HG02571 (cell line): ENCODE measurements around the gene BEGAIN.

ENCODE experiments used
- ATAC-seq: cut with Tn5 transposase; IDR thresholded peaks from one replicate; pipeline ENCODE4 v1.9.1; 2021; ENCODE audit warnings: mild to moderate bottlenecking, moderate library complexity; ENCODE audit not compliant: unreplicated experiment

Gene BEGAIN

GRCh38 chr14:100615736-100616695 lies 28.8 kb upstream of the BEGAIN start:
- no peak for ATAC-seq

GRCh38 chr14:100614803-100615202 lies 27.6 kb upstream of the BEGAIN start:
- ATAC-seq: no peak

DNA sequence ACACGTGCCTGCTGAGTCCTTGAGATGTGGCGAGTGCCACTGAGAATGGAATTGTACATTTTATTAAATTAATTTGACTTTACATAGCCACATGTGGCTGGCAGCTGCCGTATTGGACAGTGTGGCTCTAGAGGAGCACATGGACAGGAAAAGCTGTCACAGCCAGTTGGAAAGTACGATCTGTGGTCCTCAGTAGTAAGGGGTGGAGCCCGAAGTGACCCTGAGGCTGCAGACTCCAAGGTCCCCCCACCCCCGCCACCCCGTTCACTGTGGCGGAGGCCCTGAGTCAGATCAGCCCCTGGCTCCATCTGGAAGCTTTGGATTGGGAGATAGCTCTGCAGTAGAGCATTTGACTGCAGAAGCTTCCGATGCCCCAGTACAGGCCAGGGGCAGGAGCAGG lies 25.8 kb upstream of the BEGAIN start:
- ATAC-seq: no peak

GRCh38 chr14:100611811-100612480 lies 24.7 kb upstream of the BEGAIN start:
- ATAC-seq: no peak

DNA sequence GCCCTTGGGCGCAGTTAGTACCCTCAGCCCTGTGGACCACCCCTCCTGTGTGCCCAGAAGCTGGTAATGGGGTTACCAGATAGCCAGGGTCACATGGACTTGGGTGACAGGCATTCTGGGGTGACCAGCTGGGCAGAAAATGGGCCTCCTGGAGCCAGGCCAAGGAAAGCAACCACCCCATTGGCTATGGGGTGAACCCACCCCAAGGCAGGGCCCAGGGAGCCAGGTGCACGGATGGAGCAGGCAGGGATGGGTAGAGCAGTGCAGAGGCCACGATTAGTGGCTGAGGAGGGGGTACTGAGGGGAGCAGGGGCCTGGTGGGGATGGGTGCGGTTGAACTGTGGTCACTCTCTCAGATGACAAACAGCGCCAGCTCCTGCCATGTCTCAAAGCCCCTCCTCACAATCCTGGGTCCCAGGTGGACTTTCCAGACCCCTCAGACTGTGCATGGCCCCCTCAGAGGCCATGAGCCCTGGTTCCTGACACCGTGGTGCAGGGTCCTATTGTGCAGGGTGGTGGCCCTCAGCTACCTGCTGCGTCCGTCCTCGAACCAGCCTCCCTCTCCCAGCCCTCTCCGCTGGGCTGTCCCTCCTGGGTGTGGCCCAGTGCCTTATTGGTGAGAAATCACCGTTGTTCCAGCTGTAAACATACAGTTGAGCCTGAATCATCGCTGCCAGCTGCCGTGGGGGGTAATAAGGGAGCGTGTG lies 23.4 kb upstream of the BEGAIN start:
- ATAC-seq: no peak

- ATAC-seq: no peak
Measured at GRCh38 chr14:100609941-100610391, 22.7 kb upstream of the BEGAIN start.

DNA sequence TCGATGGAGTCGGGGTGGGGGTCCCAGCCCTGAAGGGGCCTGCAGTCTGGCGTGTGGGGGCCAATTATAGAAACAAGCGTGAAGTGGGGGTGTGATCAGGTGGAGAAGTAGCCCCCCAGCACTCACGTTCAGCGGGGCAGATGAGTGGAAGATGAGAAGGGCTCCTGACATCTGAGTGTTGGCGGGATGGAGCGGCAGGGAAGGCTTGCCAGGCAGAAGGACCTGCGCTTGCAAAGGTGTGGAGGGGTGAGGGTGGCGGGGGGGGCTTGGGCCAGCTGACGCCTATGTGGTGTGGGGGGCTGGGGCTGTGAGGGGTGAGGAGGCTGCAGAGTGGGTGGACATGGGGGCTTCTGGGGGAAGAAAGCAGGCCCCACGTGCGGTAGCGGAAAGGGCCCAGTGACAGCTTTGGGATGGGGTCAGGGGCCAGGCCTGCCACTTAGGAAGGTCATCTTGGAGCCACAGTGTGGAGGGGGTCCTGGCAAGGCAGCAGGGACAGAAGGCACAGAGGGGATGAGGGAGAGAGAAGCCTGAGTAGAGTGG lies 22.2 kb upstream of the BEGAIN start:
- no peak for ATAC-seq

GRCh38 chr14:100608586-100609330 lies 21.5 kb upstream of the BEGAIN start:
- no peak for ATAC-seq

- ATAC-seq: no peak
Measured at GRCh38 chr14:100608064-100608463, 20.8 kb upstream of the BEGAIN start.

DNA sequence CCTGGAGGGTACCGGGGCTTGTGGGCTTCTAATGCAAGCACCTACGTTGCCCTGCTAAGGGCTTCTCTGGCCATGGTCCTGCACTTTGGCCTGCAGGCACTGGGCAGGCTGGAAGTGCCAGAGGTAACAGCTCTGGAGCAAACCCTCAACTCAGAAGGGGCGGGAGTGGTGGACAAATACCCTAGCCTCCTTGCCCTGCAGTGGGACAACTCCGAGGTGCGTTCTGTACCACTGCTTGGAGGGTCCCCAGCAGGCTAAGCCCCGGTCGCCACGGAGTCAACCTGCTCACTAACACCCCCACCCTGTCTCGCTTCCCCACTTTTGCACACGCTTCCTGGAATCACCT lies 20.4 kb upstream of the BEGAIN start:
- ATAC-seq: no peak

DNA sequence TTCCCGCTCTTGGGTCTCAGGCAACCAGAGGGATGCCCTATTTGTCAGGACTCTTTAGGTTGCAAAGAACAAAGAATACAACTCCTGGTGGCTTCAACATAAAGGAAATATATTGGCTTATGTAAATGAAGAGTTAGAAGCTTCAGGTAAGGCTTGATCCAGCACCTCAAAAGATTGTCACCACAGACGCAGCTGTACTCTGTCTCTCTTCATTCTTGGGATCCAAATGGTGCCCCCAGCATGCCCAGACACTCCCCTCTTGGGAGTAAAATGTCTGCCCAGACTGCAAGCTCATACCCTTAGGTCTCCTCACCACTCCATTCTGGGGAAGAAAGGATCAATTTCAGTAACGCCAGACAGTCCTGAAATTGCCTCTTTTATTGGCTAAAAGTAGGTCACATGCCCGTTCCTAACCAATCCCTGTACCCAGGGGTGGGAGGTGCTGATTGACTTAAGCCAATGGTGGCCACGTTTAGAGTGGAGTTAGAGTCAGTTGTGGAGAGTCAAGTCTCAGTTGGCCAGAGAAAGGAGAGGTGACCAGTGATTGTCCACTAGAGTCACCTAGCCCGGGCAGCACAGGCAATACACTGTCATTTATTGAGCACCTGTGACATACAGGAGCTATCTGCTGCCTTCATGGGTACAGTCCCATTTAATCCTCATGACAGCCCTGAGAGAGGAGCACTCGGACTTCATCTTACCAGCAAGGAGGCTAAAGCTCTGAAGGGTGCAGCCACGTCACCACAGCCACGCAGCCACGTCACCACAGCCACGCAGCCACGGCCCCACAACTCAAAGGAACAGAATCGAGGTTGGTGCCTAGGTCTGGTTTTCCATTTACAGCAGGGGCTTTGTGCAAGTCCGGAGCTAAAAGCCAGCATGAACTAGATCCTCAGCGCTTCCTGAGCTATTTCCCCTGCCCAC lies 19.7 kb upstream of the BEGAIN start:
- ATAC-seq: no peak

DNA sequence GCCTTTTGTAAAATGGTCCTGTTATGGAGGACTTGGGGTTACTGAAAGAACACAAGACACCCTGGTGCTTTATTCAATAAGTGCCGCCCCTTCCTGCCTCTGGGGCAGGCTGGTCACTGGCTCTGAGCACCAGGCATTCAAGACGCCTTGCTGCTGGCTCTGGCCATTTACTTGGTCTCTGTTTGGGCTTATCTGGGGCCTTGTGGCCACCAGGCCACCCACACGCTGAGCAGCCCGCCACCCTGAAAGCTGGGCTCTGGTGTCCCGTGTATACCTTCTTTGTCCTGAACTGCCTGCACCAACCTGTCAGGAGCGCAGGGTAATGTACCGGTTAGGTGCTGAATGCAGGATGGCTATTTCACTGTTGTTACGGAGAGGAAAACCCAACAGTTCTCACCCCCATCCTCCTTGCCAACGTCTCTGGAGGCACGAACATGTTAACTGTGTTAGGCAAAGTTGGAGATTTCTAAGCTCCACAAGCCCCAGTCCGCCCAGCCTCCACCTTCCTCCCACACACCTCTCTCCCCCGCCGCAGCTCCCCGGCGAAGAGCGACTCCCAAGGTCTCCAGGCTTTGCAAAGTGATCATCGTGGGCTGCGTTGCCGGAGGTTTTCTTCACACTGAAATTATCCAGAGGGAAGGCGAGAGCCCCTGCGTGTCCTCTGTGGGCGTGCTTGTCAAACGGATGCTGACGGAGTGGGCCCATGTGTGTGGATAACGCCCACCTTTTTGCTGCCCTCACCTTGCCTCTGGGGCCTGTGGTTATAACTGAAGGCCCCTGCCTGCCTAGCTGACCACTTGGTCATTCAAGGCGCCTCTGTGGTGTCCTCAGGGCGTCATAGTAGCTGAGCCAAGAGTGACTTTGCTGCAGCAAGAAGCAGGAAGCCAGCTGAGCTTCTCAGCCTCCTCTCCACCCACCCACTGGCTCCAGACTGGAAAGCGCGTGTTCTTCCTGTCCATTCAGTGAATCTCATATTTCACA lies 18.8 kb upstream of the BEGAIN start:
- no peak for ATAC-seq

DNA sequence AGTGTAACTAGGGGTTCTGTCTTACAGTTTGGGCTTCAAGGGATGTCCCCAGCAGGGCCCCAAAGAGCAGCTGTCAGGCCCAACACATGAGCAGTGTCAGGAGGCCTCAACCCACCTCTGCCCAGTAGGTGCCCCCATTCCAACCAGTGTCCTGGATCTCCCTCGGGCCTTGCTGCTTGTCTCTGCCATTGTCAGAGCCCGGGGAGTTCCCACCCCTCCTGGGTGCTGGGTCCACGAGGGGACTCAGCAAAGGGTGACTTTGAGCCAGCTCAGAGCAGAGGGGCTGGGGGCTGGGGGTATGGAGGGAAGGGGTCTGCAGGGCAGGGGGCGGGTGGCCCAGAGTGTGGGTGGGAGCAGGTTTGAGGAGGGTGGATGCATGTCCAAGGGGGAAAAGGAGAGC lies 18.0 kb upstream of the BEGAIN start:
- ATAC-seq: no peak

GRCh38 chr14:100604709-100605108 lies 17.5 kb upstream of the BEGAIN start:
- no peak for ATAC-seq

DNA sequence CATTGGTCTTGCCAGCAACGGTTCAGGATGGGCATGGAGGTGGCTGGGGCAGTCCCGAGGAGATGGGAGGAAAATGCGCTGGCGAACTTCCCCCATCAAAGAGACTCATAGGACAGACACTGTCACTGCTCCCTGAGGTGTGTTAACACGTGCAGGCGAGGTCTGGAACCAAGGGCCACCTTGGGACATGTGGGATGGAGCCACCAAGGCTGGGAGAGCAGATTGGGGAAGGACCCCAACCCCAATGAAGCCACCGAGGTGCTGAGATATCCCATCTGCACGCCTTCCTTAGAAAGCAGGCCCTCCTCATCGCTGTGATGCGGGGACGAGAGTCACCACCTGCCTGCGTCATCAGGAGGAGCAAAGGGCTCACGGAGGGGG lies 16.9 kb upstream of the BEGAIN start:
- no peak for ATAC-seq

GRCh38 chr14:100603341-100604120 lies 16.3 kb upstream of the BEGAIN start:
- no peak for ATAC-seq

DNA sequence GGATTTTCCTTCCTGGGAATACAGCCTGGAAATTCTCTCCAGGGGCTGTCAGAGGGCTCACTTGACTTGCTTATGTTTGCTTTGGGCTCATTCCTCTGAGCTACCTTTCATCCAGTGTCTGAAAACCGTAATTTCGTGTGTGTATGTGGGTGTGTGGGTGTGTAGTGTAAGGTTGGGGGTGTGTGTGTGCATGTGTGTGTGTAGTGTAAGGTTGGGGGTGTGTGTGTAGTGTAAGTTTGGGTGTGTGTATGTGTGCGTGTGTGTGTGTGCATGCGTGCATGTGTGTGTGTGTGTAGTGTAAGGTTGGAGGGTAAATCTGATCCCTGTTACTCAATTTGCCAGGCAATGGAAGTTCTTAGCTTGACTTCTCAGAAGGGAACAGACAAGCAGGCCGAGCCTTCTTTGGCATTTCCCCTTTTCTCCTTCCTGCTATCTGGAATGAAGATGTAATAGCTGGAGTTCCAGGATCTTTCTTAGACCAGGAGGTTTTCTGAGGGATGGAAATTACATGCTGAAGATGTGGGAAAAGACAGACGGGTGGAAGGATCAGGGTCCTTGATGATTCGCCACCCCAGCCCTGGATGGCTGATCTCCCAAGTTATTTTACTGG lies 15.5 kb upstream of the BEGAIN start:
- ATAC-seq: no peak
